8988T (cell line): ENCODE data around the gene RETREG1.

Experiments used
- DNase-seq: peaks from one replicate; pipeline ENCODE4 v3.0.0; 2011

RETREG1 gene

DNA sequence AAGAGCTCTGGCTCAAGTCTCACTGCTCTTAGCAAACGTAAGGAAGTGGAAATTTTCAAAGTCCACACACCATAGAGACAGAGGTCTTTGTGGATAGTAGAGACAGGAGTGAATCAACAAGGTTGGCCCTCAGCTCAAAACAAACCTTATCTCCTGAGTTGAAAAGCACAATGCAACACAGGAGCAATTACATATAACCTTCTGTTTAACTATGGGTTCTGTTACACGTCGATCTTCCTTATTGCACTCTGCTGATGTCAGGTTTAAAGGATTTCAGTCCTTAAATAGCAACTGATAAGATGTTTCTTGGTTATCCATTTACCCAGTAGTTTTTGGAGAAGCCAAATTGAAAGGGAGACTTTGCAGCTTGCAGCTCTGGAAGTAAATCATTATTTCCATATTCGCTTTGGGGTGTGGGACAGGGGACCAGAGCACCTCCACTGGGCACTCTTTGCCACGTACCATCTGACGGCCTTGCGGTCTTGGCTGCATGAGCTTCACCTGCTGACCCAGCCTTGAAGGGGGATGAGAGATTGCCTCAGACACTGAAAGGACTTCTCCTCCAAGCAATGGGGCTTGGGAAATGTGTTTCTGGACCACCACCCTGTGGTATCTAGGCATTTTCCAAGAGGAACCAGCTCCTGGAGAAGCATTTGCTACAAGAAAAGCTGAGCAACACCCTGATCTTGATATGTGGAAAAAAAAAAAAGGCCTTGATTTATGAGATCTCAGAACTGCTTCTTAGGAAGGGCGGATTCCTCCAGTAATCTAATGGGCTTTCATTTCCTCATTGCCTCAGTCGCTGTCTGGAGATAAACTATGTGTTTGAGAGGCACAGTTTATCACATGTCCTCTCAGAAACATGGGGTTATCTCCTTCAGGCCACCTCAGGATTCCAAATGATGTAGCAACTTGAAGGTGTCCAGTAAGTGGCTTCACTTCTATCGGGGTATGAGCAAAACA, 95.0 kb downstream of the RETREG1 start:
- DNase-seq, result no peak

DNA sequence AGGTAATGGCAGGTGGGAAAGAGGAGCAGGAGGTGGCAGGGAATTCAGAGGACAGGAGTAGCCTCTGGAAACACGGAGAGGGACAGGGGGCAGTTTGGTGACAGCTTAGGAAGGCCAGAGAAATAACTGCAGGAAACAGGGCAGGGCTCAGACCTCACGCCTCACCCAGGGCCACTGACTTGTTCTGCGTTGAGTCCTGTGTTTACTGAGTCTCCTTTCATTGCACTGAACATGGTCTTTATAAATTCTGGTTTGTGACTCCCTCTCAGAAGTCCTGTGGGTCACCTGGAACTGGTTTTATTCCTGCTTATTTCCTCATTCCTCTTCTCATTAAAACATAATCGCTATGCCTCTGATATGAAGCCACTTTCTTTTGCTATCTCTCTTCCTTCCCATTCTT, 96.0 kb downstream of the RETREG1 start:
- no peak for DNase-seq

DNA sequence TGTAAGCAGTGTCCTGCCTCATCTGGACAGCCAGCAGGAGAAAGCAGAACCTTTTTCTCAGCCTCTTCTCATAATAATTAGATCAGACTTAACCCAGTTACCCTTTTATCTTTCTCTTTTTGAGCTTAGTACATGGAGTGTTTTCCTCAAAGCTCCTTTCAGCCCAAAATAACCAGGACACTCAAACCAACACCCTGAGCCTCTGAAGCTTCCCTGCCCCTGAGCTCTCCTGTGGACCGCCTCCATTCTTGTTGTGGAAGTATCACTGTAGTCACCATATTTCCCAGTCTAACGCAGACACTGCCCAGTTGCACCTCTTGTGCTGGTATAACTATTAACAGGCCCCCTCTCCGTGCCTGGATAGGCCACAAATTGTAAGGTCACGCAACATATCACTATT, 97.4 kb downstream of the RETREG1 start:
- no peak for DNase-seq

DNA sequence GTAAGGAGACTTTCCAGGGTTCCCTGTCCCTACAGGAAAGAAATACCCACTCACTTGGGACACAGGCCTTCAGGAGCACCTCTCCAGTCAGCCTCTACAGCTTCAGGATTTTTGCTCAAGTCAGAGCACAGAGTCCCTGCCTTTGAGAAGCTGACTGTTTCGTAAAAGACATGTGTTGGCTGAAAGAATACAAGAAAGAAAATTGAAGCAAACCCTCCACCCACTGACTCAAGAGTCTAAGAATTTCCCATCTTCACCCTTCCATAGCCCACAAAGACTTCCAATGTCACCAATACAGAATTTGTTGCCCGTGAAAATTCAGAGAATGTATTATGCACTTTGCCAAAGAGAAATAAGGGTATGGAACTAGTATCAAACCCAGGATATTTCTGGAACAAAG, 98.2 kb downstream of the RETREG1 start:
- no peak for DNase-seq

DNA sequence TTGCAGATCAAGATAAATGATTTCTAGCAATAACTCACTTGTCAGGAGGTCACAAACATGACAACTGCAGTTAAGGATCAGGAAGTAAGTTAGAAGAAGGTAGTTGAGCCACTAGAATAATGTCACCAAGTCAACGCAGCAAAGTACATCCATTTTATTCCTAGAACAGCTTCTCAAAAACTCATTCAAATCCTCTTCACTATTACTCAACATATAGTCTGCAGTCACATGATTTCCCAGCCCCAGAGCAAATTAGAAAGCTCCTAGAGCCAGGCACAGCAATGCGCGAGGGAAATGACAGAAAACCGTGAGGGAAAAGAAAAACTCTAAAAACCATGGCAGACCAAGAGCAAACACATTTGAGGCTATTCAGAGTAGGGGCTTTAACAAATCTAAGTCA, 101.3 kb downstream of the RETREG1 start:
- no peak for DNase-seq

DNA sequence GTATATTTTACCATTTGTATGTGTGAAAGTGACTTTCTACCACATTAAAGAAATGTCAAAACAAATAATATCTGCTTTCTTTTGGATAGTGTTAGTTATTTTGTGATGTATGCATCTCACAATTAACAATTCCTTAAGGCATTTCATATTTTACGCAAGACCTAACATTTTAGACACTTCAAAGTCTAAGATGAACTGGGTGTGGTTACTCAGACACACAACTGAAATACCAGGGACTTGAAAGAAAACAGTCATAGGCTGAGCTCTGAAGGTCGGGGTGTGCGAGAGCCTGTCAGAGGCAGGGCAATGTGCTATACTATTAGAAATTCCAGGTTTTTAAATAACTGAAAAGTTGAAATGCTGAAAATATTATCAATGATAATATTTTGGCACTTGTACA, 106.7 kb downstream of the RETREG1 start:
- no peak for DNase-seq

DNA sequence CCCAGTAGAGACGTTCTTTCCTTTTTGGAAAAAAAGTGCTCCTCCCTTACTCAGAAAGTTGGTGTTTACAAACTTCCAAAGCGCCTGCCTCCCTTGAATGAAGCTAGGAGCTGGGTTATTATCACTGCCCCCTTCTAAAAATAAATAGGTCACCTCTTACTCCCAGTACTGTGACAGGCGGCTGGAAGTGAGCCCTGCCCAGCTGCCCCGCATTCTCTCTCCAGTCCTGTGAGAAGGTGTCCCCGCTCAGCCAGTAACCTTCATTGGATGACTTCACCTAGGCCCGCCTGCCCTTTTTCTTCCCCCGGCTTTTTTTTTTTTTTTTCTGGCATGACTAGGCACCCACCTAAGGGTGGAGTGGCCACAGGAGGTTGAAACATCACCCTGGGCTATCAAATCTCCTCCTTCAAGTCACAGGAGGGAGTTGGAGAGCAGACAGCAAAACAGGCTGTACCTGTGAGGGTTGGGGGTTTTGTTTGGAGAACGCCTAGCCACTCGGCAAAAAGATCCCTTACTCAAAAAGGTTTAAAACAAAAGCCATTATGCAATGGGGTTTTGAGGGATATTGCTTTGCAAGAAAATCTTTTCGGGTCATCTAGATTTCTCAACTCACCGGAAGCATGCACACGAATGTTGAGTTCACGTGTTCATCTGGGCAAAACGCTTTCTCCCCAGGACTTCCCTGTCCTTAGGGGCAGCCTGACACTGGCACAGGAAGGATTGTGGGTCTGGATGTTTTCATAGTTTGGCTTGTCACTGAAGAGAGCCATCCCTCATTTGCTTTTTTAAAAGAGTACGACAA, 107.9 kb downstream of the RETREG1 start:
- DNase-seq, result no peak

DNA sequence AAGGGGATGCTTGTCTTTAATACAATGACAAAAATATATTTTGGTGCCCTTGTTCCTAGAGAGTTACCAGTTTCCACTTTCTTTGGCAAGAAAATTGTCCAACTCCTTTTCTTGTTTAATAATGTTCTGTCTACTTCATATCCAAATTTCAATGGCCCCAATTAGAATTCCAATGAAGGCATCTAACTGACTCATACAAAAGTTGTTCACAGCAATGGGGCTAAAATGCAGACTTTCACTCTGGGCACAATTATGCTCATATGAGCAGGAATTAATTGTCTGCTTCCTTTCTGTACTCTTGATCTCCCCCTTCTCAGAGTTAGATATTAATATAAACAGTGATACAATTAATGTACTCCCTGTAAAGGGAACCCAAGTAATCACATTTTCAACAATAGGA, 109.1 kb downstream of the RETREG1 start:
- DNase-seq, result no peak

DNA sequence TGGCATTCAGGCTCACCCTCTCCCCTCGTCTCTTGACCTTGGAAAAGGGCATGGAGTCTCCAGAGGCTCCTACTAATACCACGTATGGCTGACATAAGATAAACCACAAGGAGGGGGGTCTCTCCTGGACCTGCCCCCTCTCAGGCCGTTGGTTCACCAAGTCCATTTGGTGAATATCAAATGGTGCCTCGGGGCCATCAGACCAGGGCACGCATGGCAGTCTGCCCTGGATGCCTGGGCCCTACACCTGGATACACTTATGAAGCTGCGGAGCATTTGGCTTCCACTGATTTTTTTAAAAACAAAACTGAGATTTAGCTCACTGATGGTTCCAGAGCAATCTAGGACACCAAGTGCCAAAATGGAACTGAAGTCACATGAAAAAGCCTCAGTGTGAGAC, 110.9 kb downstream of the RETREG1 start:
- DNase-seq, result no peak

DNA sequence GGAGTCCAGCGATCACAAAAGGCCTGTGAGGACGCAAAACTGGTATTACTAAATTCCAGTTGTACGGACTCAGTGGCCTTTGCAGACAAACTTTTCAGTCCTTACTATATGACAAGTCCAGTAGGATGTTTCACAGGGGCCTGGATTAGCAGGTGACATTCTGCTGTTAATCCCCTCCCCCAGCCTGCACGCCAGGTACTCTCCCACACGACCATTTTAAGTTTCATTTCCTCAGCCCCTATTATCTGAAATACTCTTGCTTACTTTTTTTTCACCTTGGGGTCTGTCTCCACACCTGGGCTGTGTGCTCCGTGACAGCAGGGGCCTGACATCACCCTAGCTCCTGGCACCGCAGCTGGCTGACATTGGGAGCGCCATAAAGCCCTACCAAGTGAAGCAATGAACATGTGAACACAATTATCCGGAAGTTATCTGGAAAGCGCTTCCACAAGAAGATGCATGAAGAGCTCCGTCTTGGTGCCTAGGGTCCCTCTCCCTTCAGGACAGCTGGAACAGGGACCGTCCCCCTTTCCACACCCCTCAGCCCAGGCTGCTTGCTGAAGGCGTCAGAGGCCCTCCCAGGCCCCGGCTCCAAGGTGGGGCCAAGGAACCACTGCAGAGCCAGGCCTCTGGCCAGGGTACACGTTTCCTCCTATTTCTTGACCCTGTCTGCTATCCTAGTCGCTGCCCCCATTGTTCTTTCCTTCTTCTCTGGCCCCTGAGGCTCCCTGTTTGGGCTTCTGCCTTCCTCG, 111.5 kb downstream of the RETREG1 start:
- DNase-seq, result no peak

DNA sequence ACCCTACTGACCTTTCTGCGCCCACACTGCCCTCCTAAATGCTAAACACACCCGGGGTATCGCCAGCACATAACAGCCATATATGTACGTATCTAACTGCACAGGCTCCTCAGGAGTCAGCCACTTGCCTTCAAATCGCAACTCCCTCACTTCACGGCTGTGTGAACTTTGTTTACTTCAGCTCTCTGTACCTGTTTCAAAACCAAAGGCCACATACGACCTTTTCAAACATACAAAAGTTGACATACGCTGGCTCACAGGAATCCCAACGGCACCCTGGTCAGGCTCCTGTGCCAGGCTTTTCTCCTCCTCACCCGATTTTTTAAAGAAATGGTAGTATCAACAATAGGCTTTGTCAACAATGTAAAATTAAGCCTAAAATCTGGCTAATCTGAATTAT, 112.2 kb downstream of the RETREG1 start:
- DNase-seq, result no peak

DNA sequence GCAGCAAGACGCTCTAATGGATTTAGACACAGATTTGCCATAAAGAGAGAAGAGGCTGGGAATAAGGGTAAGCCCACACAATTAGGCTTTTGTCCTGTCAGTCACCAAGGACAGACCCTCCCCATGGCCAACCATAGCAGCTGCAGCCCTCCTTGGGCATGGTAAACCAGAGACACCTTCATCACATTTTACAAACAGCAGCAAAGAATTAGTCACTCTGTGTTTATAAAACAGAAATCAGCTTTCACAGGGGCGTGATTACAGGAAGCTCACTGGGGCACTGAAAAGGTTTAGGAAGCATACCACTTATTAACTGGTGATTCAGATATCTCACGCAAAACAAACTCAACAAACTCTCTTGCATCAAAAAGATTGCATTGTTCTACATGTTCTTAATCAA, 113.9 kb downstream of the RETREG1 start:
- no peak for DNase-seq

DNA sequence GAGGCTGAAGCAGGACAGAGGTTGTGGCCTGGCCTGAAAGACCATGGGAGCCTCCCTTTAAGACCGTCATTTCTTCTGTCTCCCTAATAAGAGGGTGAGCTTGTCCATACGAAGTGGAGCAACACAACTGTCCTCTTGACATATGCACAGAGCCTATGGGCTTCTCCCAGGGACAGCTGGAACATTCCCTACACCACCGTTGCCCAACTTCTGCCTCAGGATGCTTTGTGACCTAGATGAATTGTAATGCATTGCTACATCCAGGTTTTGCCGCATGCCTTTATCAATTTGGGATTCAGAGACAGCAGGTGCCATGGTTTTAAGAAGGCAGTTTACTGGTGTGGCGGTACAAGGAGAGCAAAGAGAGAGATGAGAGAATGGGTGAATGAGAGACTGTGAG, 116.8 kb downstream of the RETREG1 start:
- DNase-seq, result no peak

DNA sequence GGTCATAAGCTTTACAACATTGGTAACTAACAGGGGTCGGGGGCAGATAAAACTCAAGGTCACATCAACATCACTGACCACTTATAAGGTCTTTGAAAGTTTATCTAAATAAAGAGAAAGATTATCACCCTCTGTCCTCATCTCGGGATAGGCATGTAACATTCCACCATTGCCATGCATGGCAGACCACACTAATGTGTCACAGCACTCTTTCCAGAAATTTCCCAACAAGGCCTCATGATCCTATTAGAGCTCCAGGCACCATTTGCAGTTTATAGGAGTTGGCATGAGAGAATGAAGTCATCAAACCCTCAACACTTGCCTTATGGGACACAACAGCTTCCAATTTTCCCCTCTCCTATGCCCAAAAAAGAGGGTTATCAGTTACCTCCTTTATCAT, 119.3 kb downstream of the RETREG1 start:
- no peak for DNase-seq

DNA sequence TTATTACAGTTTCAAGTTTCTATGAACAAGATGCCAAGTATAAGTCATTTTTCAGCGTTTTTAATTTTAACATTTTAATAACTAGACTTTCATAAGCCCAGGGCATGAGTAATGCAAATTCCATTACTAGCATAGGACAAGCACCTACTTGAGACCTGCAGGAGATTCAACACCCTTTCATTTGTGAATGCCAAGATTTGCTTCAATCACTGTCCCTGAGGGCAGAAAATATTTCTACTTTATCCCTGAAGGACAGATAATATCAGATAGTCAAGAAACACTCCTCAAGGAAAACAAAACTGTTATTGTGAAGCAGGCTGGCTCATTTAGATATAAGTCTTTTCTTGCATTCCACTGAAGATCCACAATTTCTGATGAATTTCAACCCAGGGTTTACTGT, 123.5 kb downstream of the RETREG1 start:
- DNase-seq, result no peak

DNA sequence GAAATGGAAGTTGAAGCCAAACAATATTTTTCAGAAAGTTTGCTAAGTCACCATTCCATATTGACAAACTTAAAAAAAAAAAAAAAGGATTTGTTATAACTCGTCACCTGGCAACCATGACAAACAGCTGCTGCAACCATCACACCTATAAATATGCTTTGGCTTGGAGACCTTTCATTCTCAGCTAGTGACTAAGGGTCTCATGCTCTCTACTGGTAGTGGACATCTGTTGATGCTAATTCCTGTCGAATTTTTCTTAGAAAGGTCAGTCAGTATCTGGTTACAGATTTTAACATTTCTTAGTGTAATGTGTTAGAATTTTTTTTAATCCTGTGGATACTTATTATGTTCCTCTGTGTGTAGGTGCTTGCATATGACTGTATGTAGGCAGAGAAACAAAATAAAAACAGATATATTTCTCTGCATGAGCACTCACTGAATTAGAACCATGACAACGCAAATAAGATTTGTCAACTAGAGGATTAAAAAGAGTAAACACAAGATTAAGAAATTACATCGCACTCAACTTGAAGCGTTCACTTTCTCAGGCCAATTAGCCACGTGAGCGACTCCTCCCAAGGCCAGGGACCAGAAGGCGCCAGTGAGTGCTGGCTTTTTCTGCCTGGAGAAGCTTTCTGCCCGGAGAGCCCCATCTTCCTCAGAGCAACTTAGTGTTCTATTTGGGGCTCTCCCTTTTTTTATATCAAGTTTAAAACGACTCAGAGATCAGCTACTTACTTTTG, 124.2 kb downstream of the RETREG1 start:
- no peak for DNase-seq

DNA sequence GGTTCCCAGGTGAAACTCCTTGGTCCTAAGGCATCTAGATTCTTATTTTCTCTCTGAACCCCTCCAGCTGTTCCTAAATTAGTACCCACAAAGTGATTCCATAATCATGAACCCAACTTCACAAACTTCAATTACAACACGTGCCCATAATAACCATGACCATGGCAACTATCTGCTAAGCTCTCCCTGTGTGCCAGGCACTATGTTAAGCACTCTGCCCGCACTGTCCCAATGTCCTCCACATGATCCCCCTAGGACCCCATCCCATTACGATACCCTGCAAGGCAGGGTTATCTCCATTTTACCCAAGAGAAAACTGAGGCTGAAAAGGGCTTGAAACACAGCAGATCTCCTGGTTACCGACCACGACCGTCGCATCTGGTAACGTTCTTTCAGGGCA, 125.9 kb downstream of the RETREG1 start:
- DNase-seq, result no peak

DNA sequence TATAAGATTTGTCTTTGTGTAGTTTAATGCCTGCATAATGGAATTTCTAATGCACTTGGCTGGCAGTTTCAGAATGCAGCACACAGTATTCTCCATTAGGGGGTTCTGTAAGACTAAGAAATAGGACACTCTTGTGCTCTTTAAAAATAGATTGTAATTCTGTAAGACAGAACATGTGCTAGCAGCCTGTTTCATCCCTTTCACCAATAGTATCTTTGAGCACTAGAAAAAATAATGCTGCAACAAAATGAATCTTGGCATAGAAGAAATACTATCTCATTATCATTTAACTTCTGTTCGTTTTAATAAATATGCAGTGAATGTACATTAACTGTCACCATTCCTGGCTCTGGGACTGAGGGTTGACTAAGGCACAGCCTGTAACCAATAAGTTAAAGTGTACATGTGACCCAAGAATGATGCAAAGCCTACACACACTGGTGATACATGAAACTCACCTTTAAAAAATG, 127.4 kb downstream of the RETREG1 start:
- no peak for DNase-seq

DNA sequence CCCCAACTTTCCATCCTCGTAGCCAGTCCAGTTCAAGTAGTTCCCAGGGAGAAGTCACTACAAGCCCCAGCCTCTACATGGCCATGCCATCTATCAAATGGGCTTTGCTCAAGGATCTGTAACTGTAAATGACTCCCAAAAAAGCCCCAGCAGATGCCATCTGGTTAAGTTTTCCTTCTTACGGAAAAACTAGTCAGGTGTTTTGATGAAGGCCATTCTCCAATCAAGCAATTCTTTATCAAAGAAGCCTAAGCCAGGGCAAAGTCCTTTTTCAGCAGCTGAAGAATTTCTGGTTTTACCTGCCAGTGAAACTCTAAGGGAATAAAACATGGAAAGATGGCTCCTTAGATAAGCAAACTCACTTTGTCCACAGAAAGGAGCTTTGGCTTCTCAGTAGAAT, 129.3 kb downstream of the RETREG1 start:
- no peak for DNase-seq

DNA sequence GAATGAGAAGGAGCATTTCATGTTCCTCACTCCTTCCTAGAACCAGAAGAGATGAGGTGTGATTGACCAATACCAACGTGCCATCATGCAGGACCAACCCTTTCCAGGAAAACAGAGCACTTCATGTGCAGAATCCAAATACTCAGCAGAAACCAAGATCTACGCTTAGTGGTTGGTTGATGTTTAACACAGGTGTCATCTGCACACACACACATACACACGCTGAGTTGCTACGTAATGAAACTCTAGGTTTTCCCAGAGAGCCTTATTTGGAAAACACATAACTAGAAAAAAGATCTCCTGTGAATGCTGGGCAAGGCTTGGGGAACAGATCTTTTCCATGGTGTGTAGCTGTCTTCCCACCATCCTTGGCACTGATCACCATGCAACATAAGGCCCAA, 130.1 kb downstream of the RETREG1 start:
- no peak for DNase-seq

DNA sequence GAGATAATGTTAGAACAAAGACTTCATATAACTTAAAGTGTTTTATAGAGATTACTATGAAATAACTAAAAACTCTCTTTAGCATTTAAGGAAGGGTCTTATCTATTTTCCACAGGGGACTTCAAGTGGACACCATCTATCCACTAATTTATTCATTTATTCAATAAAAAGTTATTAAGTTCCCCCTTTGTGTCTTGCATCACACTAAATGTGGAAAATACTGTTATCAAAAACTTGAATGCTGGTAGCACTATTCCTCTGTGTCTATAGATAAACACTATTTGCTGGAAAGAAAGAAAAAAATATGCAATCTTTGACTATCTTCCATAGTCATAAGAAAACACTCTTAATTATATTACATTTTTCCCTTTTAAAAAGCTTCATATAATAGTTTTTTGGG, 131.1 kb downstream of the RETREG1 start:
- DNase-seq, result no peak

DNA sequence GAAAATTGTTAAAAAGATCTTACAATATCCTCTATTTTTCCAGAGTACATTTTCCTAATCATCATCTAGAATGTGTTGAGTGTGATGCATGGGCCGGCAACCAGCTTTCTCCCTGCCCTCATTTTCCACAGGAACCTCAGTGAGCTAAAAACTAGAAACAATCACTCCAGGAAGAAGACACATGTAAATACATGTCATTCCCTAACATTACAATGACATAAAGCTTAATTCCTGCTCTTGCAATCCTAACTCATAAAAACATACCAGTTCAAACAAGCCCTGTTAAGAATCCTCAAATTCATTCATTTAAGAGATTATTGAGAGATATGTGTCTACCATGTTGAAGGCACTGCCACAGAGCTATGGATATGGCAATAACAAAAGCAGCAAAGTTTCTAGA, 132.7 kb downstream of the RETREG1 start:
- no peak for DNase-seq

DNA sequence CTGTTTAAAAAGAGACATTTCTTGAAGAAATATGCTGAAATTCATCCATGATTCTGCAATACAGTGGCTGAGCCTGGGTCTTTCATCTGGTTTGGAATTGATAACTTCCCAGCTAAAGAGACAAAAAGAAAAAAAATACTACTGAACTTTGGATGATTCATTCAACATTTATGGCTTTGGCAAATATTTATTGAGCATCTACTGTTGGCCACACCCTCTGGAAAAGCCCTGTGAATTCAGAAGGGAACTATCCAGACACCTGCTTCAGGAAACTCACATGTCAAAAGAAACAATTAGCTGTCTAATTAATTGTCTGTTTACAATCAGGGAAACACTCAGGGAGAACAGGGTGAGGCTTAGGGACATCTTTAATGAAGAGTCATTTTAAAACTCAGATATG, 133.4 kb downstream of the RETREG1 start:
- no peak for DNase-seq
